Keratinocyte (primary cell): ENCODE measurements around the gene RIT2.

Experiments
- EZH2 ChIP-seq: IDR thresholded peaks from one replicate; pipeline ENCODE4 v1.6.1; 2012; ENCODE audit warnings: inconsistent platforms, mild to moderate bottlenecking, low read length, moderate library complexity
- TF ChIP-seq, protein P1 (sequence below), 3 experiments: IDR thresholded peaks in 1 of 3; conservative IDR thresholded peaks in 1 of 3; optimal IDR thresholded peaks in 1 of 3; 2 replicates in 2 of 3; 3 replicates in 1 of 3; pipeline versions ENCODE3 to v1.5.1; 2011; ENCODE audit warnings: low read length in 3 of 3, mild to moderate bottlenecking in 3 of 3, moderate library complexity in 2 of 3, control low read depth in 1 of 3, inconsistent platforms in 1 of 3; ENCODE audit not compliant: insufficient read depth in 2 of 3; ENCODE audit errors: extremely low read depth in 1 of 3

DNA sequence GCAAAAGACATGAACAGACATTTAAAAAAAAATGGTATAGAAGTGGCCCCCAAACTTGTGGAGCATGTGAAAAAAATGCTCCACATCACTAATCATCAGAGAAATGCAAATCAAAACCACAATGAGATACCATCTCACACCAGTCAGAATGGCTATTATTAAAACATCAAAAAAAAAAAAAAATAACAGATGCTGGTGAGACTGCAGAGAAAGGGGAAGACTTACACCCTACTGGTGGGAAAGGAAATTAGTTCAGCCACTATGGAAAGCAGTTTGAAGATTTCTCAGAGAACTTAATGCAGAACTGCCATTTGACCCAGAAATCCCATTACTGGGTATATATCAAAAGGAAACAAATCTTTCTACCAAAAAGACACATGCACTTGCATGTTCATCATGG, 164.8 kb downstream of the RIT2 start:
- TF ChIP-seq, protein P1, sequence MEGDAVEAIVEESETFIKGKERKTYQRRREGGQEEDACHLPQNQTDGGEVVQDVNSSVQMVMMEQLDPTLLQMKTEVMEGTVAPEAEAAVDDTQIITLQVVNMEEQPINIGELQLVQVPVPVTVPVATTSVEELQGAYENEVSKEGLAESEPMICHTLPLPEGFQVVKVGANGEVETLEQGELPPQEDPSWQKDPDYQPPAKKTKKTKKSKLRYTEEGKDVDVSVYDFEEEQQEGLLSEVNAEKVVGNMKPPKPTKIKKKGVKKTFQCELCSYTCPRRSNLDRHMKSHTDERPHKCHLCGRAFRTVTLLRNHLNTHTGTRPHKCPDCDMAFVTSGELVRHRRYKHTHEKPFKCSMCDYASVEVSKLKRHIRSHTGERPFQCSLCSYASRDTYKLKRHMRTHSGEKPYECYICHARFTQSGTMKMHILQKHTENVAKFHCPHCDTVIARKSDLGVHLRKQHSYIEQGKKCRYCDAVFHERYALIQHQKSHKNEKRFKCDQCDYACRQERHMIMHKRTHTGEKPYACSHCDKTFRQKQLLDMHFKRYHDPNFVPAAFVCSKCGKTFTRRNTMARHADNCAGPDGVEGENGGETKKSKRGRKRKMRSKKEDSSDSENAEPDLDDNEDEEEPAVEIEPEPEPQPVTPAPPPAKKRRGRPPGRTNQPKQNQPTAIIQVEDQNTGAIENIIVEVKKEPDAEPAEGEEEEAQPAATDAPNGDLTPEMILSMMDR (optimal IDR thresholded peaks at IDR 0.05 in 1 of 3, IDR thresholded peaks at IDR 0.05 in 1 of 3, conservative IDR thresholded peaks at IDR 0.05 in 1 of 3; ENCODE audit: extremely low read depth in 1 of 3, insufficient read depth in 2 of 3, low read length in 3 of 3) = no peak
- TF ChIP-seq EZH2 = no peak
